ENCODE results near the gene GUCY2F.

The GUCY2F gene

DNA sequence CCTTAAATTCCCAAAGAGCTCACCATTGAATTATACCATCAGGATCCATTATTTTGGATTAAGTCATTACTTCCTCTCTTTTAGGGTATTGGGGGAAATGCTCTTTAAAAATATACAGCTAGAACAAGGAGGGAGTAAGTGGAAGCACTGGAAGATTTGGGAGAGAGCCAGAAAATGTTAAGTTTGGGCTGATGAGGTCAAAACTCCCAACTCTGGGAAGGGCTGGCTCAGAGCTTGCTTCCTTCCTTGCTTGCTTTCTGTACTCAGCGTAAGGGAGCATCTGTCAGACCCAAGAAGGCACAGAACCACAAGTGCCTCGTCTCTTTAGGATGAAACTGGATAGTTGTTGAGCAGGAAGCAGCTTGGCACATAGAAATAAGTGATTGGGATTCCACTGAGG, 138.2 kb downstream of the GUCY2F start:
- no peak for DNase-seq (ENCODE audit: low spot score)

DNA sequence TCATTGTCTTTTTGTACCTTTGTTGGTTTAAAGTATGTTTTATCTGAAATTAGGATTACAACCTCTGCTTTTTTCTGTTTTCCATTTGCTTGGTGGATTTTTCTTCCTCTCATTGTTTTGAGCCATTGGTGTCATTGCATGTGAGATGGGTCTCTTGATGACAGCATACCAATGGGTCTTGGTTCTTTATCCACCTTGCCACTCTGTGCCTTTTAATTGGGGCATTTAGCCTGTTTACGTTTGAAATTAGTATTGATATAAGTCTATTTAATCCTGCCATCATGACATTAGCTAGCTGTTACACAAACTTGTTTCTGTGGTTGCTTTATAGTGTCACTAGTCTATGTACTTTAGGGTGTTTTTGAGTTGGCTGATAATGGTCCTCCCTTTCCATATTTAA, 145.7 kb downstream of the GUCY2F start:
- DNase-seq (ENCODE audit: low spot score), result no peak

DNA sequence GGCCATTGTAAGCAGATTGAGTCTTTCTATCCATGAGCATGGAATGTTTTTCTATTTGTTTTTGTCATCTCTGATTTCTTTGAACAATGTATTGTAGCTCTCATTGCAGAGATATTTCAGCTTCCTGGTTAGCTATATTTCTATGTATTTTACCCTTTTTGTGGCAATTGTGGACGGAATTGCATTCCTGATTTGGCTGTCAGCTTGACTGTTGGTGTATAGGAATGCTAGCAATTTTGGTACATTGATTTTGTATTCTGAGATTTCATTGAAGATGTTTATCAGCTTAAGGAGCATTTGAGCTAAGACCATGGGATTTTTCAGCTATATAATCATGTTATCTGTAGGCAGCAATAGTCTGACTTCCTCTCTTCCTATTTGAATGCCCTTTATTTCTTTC, 154.6 kb downstream of the GUCY2F start:
- DNase-seq (ENCODE audit: low spot score), result no peak

Measured in RKO (cell line).